HEK293T (cell line): Measurements from ENCODE around the gene SPTLC3.

Source experiments
- BHLHE40 ChIP-seq: fragments of 450-650 bp; IDR thresholded peaks from 2 replicates; pipeline ENCODE4 v1.6.1; 2016; ENCODE audit warnings: mild to moderate bottlenecking, moderate library complexity, borderline replicate concordance
- ELF4 ChIP-seq: fragments of 450-650 bp; IDR thresholded peaks from 2 replicates; pipeline ENCODE4 v1.6.1; 2017; ENCODE audit warnings: antibody characterized with exemption
- FOXK2 ChIP-seq: fragments of 450-650 bp; IDR thresholded peaks from 2 replicates; pipeline ENCODE4 v1.6.1; 2016; ENCODE audit warnings: mild to moderate bottlenecking
- FOXM1 ChIP-seq: fragments of 450-650 bp; IDR thresholded peaks from 2 replicates; pipeline ENCODE4 v1.6.1; 2017; ENCODE audit warnings: mild to moderate bottlenecking, borderline replicate concordance
- HDGF ChIP-seq: fragments of 450-650 bp; IDR thresholded peaks from 2 replicates; pipeline ENCODE4 v1.6.1; 2017; ENCODE audit warnings: antibody characterized with exemption, borderline replicate concordance
- PKNOX1 ChIP-seq: fragments of 450-650 bp; IDR thresholded peaks from 2 replicates; pipeline ENCODE4 v1.6.1; 2016

DNA sequence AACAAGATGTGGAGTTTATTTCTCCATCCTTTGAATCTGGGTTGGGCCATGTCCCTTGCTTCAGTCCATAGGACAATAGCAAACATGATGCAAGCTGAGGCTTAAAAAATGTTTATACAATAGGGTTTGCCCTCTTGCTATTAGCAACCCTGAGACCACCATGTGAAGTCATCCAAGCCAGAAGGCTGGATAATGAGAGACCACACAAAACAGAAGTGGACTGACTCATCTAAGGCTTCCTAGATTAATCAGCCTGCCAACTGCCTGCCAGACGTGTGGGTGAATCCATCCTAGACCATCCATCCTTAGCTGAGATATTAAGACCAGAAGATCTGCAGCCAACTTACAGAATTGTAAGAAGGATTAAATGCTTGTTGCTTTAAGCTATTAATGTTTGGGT is 174.2 kb downstream of the SPTLC3 start:
- TF ChIP-seq FOXM1 (no peak), FOXK2 (no peak), ELF4 (no peak), PKNOX1 (no peak), BHLHE40 (no peak), HDGF (no peak)
